Nephron progenitor cell (in vitro differentiated cells): ENCODE data around the gene POMGNT2.
"Not testable (repeated sequence)": the region's sequence is repeated elsewhere in the genome, so short reads cannot be mapped to it uniquely, and the experiment has no call there.

Experiments
- DNase-seq: peaks from one replicate; pipeline ENCODE4 v3.0.0; 2021
- H3K27ac Mint-ChIP-seq: 2 replicates; pipeline ENCODE4 v1.8.0; 2021; ENCODE audit warnings: mild to moderate bottlenecking, moderate library complexity, mixed read lengths
- H3K27me3 Mint-ChIP-seq: 2 replicates; pipeline ENCODE4 v1.8.0; 2021; ENCODE audit warnings: mild to moderate bottlenecking, low read depth, mixed read lengths; ENCODE audit not compliant: poor library complexity
- H3K36me3 Mint-ChIP-seq: 2 replicates; pipeline ENCODE4 v1.8.0; 2021; ENCODE audit warnings: low read depth, mixed read lengths
- H3K4me1 Mint-ChIP-seq: 2 replicates; pipeline ENCODE4 v1.8.0; 2021; ENCODE audit warnings: mixed read lengths
- H3K4me3 Mint-ChIP-seq: 2 replicates; pipeline ENCODE4 v1.8.0; 2021; ENCODE audit warnings: mild to moderate bottlenecking, moderate library complexity, mixed read lengths
- H3K9me3 Mint-ChIP-seq: 2 replicates; pipeline ENCODE4 v1.8.0; 2021; ENCODE audit warnings: mild to moderate bottlenecking, moderate library complexity, mixed read lengths
- TF ChIP-seq, protein P1 (sequence below): fragments of 200-600 bp; sonication (generic); IDR thresholded peaks from 2 replicates; pipeline ENCODE4 v1.5.0; 2021; ENCODE audit warnings: antibody characterized with exemption

Gene POMGNT2

DNA sequence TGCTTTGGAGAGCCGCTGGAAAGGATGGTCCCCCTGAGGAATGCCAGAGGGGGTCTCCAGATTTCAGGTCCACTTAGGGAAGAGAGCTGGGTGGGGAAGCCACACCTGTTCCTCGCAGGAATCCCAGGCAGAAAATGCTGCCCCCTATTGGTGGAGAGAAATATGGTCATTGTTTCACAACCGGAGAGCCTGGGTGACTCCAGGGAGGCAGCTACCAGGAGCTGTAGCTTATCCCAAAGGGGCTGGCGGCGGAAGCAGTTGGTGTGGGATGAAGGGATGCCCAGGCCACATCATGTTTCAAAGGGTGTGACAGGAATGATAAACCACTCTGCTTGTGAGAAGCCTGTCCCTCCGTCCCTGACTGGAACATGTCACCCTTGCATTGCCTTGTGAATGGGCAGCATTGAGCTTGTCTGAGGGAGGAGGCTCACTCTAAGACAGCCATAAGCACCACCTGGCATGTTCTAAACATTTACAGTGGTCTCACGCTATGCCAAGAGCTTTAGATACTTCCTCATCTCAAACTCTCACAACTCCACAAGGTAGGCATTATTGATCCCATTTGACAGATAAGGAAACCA, 34.5 kb downstream of the POMGNT2 start:
- Mint-ChIP-seq H3K9me3 (no peaks in the 10 kb centered on the region), H3K27ac (no peak overlapping the region), H3K4me1 (no peaks in the 10 kb centered on the region), H3K36me3 (no peaks in the 10 kb centered on the region), H3K4me3 (no peak overlapping the region), H3K27me3 (peaks cover 7% of the 10 kb centered on the region)
- TF ChIP-seq, protein P1, sequence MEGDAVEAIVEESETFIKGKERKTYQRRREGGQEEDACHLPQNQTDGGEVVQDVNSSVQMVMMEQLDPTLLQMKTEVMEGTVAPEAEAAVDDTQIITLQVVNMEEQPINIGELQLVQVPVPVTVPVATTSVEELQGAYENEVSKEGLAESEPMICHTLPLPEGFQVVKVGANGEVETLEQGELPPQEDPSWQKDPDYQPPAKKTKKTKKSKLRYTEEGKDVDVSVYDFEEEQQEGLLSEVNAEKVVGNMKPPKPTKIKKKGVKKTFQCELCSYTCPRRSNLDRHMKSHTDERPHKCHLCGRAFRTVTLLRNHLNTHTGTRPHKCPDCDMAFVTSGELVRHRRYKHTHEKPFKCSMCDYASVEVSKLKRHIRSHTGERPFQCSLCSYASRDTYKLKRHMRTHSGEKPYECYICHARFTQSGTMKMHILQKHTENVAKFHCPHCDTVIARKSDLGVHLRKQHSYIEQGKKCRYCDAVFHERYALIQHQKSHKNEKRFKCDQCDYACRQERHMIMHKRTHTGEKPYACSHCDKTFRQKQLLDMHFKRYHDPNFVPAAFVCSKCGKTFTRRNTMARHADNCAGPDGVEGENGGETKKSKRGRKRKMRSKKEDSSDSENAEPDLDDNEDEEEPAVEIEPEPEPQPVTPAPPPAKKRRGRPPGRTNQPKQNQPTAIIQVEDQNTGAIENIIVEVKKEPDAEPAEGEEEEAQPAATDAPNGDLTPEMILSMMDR: peak; percentile 34
- no peak for DNase-seq

DNA sequence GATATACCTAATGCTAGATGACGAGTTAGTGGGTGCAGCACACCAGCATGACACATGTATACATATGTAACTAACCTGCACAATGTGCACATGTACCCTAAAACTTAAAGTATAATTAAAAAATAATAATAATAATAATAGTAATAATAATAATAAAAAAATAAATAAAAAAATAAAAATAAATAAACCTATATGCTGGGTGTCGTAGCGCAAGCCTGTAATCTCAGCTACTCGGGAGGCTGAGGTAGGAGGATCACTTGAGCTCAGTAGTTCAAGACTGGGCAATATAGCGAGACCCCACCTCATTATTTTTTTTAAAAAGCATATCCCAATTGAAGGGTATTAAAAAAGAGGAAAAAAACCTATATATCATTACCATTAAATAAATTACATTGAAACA, 35.2 kb downstream of the POMGNT2 start:
- not testable (repeated sequence) for H3K4me1 Mint-ChIP-seq, H3K27ac Mint-ChIP-seq, DNase-seq, H3K9me3 Mint-ChIP-seq, H3K27me3 Mint-ChIP-seq, H3K36me3 Mint-ChIP-seq, H3K4me3 Mint-ChIP-seq

DNA sequence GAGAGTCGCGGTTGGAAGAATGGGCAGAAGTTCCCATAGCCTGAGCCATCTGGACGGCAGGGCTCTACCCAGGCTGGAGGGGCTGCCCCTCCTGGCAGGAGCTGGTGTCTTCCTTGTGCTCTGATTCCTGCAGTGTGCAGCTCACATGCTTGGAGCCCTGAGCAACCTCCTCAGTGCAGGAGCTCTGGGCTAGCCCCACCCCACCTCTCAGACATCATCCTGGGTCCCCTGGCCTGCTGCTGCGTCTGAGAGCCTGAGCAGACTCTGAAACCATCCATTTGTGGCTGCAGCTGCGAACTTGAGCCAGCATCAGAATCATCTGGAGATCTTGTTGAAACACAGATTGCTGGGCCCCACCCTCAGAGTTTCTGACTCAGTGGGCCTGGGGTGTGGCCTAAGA, 42.8 kb downstream of the POMGNT2 start:
- H3K9me3 Mint-ChIP-seq: peaks cover 7% of the 10 kb centered on the region
- H3K27me3 Mint-ChIP-seq: peaks cover 2% of the 10 kb centered on the region
- no peak for DNase-seq
- H3K36me3 Mint-ChIP-seq: peaks cover 7% of the 10 kb centered on the region
- H3K4me1 Mint-ChIP-seq: peaks cover 13% of the 10 kb centered on the region
- no peak overlapping the region for H3K4me3 Mint-ChIP-seq
- H3K27ac Mint-ChIP-seq: no peak overlapping the region
- TF ChIP-seq, protein P1: no peak

DNA sequence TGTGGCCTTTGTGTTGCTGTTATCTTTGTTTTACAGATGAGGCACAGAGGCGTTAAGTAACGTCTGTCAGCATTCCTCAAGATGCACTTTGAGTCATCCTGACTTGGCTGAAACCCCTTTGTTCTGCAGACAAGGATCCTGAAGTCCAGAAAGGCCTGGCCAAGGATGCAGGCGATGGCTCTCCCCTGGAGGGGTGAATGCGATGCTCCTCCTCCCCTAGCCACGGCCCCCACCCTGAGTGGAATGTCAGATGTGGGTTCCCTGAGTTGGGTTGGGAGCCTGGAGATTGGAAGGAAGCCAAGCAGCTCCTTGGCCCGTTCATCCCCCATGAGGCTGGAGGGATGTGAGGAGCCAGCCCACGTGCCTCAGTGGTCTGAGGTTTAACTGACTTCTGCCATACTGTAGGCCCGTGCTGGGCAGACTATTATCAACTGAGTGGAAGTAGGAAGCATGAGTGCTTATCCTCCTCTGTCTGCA, 43.3 kb downstream of the POMGNT2 start:
- Mint-ChIP-seq H3K4me1 (peaks cover 14% of the 10 kb centered on the region), H3K27ac (no peak overlapping the region), H3K4me3 (no peak overlapping the region), H3K36me3 (peaks cover 7% of the 10 kb centered on the region), H3K27me3 (peaks cover 3% of the 10 kb centered on the region), H3K9me3 (peaks cover 8% of the 10 kb centered on the region)
- DNase-seq: no peak
- TF ChIP-seq, protein P1: no peak

DNA sequence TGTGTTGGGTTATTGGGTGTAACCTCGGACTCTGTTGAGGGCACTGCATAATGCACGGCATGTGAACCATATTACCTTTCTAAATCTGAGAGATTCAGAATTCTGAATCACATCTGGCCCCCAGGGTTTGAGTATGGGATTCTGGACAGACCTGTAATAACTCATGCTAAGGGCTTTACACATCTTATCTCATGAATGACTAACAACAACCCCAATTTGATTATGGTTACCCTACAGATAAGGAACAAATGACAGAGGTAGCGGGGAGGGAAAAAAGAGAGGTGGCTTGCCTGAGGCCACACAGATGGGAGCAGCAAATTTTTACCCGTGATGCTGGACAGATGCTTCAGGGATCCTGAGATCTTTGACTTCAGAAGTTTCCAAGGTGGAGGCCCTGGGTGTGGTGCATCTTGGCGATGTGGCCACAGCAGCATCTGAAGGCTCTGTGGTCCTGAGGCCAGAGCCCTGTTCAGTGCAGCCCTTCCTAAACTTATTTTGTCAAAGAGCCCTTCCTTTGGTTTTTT, 43.8 kb downstream of the POMGNT2 start:
- peaks cover 19% of the 10 kb centered on the region for H3K4me1 Mint-ChIP-seq
- TF ChIP-seq, protein P1: no peak
- H3K36me3 Mint-ChIP-seq: peaks cover 7% of the 10 kb centered on the region
- H3K4me3 Mint-ChIP-seq: no peak overlapping the region
- peaks cover 10% of the 10 kb centered on the region for H3K9me3 Mint-ChIP-seq
- H3K27ac Mint-ChIP-seq: no peak overlapping the region
- H3K27me3 Mint-ChIP-seq: peaks cover 3% of the 10 kb centered on the region
- DNase-seq: no peak

DNA sequence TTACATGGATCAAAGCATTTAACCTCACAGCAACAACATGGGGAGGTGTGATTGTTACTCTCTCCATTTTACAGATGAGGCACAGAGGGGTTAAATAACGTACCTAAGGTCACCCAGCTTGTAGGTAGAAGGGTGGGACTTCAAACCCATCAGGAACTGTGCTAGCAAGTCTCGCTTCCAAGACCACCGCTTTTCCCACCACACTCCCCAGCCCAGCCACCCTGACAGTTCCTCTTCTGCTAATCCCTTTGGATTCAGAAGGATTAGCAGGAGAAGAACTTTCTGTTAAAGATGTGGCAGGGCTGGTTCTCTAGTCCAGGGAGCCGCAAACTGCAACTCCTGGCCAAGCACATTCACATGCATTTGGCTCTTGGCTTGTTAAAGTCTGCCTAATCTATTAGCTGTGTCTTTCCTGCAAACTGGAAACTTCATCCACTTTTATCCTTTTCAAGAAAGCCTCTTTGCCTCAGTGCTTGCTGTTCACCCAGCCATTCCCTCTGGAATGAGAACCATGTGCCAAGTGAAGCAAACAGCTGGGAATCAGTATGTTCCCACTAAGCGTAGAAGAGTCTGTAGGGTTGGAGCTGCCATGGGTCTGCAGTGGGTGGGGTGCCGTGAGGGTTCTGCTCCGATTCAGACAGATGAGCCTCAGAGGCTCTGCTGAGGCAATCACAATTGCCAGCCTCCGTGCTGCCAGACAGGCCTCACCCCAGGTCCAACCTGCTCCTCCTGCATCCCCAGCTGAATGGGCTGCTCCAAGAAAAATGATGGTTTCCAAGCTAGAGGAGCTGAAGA, 44.6 kb downstream of the POMGNT2 start:
- H3K27ac Mint-ChIP-seq: no peak overlapping the region
- no peak for DNase-seq
- peaks cover 10% of the 10 kb centered on the region for H3K9me3 Mint-ChIP-seq
- TF ChIP-seq, protein P1: no peak
- H3K36me3 Mint-ChIP-seq: peaks cover 7% of the 10 kb centered on the region
- peaks cover 21% of the 10 kb centered on the region for H3K4me1 Mint-ChIP-seq
- H3K27me3 Mint-ChIP-seq: peaks cover 3% of the 10 kb centered on the region
- no peak overlapping the region for H3K4me3 Mint-ChIP-seq
